GM19463 (cell line): ENCODE results near the gene NCCRP1.

Experiments used
- ATAC-seq: cut with Tn5 transposase; IDR thresholded peaks from one replicate; pipeline ENCODE4 v1.9.1; 2021; ENCODE audit warnings: mild to moderate bottlenecking, moderate library complexity; ENCODE audit not compliant: unreplicated experiment

The NCCRP1 gene

DNA sequence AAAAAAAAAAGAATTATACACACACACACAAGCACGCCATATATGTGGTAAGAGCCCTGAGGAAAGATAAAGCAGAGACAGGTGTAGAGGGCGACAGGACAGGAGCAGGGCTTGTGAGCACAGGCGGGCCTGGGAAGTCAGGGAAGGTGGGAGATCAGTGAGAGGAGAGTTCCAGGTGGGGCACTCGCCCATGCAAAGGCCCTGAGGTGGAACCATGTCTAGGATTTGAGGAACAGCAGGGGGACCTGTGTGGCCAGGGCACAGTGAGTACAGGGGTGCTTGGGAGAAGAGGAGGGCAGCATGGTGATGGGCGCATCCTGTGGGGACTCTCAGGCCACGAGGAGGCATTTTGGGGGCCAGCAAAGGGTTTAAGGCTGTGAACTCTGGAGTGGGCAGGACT, 32.5 kb upstream of the NCCRP1 start:
- ATAC-seq: no peak

GRCh38 chr19:39165857-39166256, 30.9 kb upstream of the NCCRP1 start:
- no peak for ATAC-seq

- ATAC-seq: no peak
Measured at GRCh38 chr19:39166571-39167391, 30.0 kb upstream of the NCCRP1 start.

- no peak for ATAC-seq
Measured at GRCh38 chr19:39167461-39168257, 29.1 kb upstream of the NCCRP1 start.

GRCh38 chr19:39168258-39169142, 28.3 kb upstream of the NCCRP1 start:
- no peak for ATAC-seq

- no peak for ATAC-seq
Measured at GRCh38 chr19:39169143-39169810, 27.5 kb upstream of the NCCRP1 start.

- no peak for ATAC-seq
Measured at GRCh38 chr19:39170386-39171231, 26.2 kb upstream of the NCCRP1 start.

- no peak for ATAC-seq
Measured at GRCh38 chr19:39171479-39172465, 25.0 kb upstream of the NCCRP1 start.

- ATAC-seq: no peak
Measured at GRCh38 chr19:39172700-39173501, 23.9 kb upstream of the NCCRP1 start.

DNA sequence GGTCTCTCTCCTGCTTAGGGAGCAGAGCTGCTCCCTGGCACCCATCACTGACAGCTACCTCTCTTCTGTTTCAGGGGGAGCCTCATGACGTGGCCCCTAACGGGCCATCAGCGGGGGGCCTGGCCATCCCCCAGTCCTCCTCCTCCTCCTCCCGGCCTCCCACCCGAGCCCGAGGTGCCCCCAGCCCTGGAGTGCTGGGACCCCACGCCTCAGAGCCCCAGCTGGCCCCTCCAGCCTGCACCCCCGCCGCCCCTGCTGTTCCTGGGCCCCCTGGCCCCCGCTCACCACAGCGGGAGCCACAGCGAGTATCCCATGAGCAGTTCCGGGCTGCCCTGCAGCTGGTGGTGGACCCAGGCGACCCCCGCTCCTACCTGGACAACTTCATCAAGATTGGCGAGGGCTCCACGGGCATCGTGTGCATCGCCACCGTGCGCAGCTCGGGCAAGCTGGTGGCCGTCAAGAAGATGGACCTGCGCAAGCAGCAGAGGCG, 23.2 kb upstream of the NCCRP1 start:
- ATAC-seq: no peak

GRCh38 chr19:39174142-39174541, 22.6 kb upstream of the NCCRP1 start:
- no peak for ATAC-seq

GRCh38 chr19:39174558-39175544, 21.9 kb upstream of the NCCRP1 start:
- no peak for ATAC-seq

- no peak for ATAC-seq
Measured at GRCh38 chr19:39175564-39175963, 21.2 kb upstream of the NCCRP1 start.

- ATAC-seq: no peak
Measured at GRCh38 chr19:39177110-39177699, 19.6 kb upstream of the NCCRP1 start.

- no peak for ATAC-seq
Measured at GRCh38 chr19:39177736-39178135, 19.0 kb upstream of the NCCRP1 start.
